Endodermal cell (in vitro differentiated cells): ENCODE measurements around the gene MT1A. TPM values are rescaled to one million over a fixed set of nuclear protein-coding genes. Genes with fewer than 3 reads are reported as not detected.

Experiments
- DNase-seq: peaks from one replicate; pipeline ENCODE4 v3.0.0-alpha.2; 2017
- H3K27ac ChIP-seq: 2 replicates; pipeline ENCODE4 v1.5.1; 2013; ENCODE audit warnings: mild to moderate bottlenecking, low read depth, low read length, moderate library complexity
- H3K27me3 ChIP-seq: 2 replicates; pipeline ENCODE4 v1.6.1; 2013; ENCODE audit warnings: mild to moderate bottlenecking, low read length, moderate library complexity; ENCODE audit not compliant: insufficient read depth, control insufficient read depth, poor library complexity, severe bottlenecking
- H3K36me3 ChIP-seq: 2 replicates; pipeline ENCODE4 v1.7.0; 2013; ENCODE audit warnings: mild to moderate bottlenecking, low read length, moderate library complexity; ENCODE audit not compliant: control insufficient read depth, insufficient read depth
- H3K4me1 ChIP-seq: one replicate; pipeline ENCODE4 v1.7.0; 2013; ENCODE audit warnings: low read length; ENCODE audit not compliant: control insufficient read depth, insufficient read depth
- H3K4me3 ChIP-seq: 2 replicates; pipeline ENCODE4 v1.5.1; 2013; ENCODE audit warnings: mild to moderate bottlenecking, low read length, moderate library complexity
- H3K9ac ChIP-seq: 2 replicates; pipeline ENCODE4 v1.6.1; 2013; ENCODE audit warnings: mild to moderate bottlenecking, low read length, moderate library complexity; ENCODE audit not compliant: poor library complexity, severe bottlenecking; ENCODE audit errors: extremely low read depth
- H3K9me3 ChIP-seq: 2 replicates; pipeline ENCODE4 v1.6.1; 2013; ENCODE audit warnings: mild to moderate bottlenecking, low read length, moderate library complexity; ENCODE audit not compliant: control insufficient read depth
- H3K27ac Mint-ChIP-seq: 2 replicates; pipeline ENCODE4 v1.8.0; 2020; ENCODE audit warnings: mixed read lengths
- H3K27me3 Mint-ChIP-seq: 2 replicates; pipeline ENCODE4 v1.8.0; 2021; ENCODE audit warnings: mild to moderate bottlenecking, mixed read lengths; ENCODE audit not compliant: insufficient read depth
- H3K36me3 Mint-ChIP-seq: 2 replicates; pipeline ENCODE4 v1.8.0; 2020; ENCODE audit warnings: low read depth, mixed read lengths
- H3K4me1 Mint-ChIP-seq: 2 replicates; pipeline ENCODE4 v1.8.0; 2020; ENCODE audit warnings: mixed read lengths
- H3K4me3 Mint-ChIP-seq: 2 replicates; pipeline ENCODE4 v1.8.0; 2020; ENCODE audit warnings: mild to moderate bottlenecking, moderate library complexity, mixed read lengths
- H3K9me3 Mint-ChIP-seq: 2 replicates; pipeline ENCODE4 v1.8.0; 2020; ENCODE audit warnings: mild to moderate bottlenecking, mixed read lengths
- WGBS, 2 experiments: methylation state at CpG; one replicate each; pipeline versions ENCODE4 v1.1.5 to v1.1.7; 2013; ENCODE audit warnings: missing lambda C conversion rate in 2 of 2, mixed read lengths in 1 of 2; ENCODE audit not compliant: insufficient coverage in 1 of 2, insufficient read length in 1 of 2; 5-methylcytosine and 5-hydroxymethylcytosine counted together
- total RNA-seq, 2 donors: library from RNA; stranded (reverse); fragmentation: NEBNext Ultra II Directional in 1 of 2; extraction: Animal tissue kit (Norgen Biotek cat#: 25700) in 1 of 2; gene quantifications; 2 replicates in 1 of 2; 3 replicates in 1 of 2; pipeline ENCODE4 v1.2.1, GENCODE V29; 2021
- TF ChIP-seq, protein P1 (sequence below): fragments of 200-600 bp; sonication (generic); conservative IDR thresholded peaks from 2 replicates; pipeline ENCODE4 v1.5.0; 2021; ENCODE audit warnings: antibody characterized with exemption, mild to moderate bottlenecking

MT1A gene
- total RNA-seq, 2 donors from 2014 or later = not detected

DNA sequence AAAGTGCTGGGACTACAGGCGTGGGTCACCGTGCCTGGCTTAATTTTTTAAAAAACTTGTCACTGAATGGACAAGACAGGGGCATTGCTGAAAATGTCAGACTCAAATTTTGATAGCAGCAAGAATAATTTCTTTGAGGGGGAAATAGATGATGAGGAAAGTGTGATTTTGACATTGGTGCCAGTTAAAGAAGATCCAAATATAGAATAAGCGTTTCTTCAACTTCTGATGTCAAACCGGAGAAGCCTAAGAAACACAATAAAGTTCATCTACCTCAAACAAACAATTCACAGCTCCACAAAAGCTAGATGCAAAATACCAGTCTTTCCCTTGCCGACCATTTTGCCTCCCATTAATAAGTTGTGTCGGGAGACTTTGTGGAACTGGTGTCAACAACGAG, 48.3 kb downstream of the MT1A start:
- Histone ChIP-seq H3K9ac (no peak overlapping the region), H3K27me3 (peaks cover 24% of the 10 kb centered on the region), H3K36me3 (no peaks in the 10 kb centered on the region), H3K9me3 (no peaks in the 10 kb centered on the region), H3K4me3 (no peak overlapping the region), H3K4me1 (no peaks in the 10 kb centered on the region), H3K27ac (no peak overlapping the region)
- Mint-ChIP-seq H3K27me3 (peaks cover 22% of the 10 kb centered on the region), H3K36me3 (no peaks in the 10 kb centered on the region), H3K4me1 (peaks cover 3% of the 10 kb centered on the region), H3K9me3 (peaks cover 14% of the 10 kb centered on the region), H3K27ac (no peak overlapping the region), H3K4me3 (no peak overlapping the region)
- no peak for DNase-seq
- WGBS, 2 experiments = 92 to 93% methylated on average over 7 of the region's 7 CpGs
- TF ChIP-seq, protein P1, sequence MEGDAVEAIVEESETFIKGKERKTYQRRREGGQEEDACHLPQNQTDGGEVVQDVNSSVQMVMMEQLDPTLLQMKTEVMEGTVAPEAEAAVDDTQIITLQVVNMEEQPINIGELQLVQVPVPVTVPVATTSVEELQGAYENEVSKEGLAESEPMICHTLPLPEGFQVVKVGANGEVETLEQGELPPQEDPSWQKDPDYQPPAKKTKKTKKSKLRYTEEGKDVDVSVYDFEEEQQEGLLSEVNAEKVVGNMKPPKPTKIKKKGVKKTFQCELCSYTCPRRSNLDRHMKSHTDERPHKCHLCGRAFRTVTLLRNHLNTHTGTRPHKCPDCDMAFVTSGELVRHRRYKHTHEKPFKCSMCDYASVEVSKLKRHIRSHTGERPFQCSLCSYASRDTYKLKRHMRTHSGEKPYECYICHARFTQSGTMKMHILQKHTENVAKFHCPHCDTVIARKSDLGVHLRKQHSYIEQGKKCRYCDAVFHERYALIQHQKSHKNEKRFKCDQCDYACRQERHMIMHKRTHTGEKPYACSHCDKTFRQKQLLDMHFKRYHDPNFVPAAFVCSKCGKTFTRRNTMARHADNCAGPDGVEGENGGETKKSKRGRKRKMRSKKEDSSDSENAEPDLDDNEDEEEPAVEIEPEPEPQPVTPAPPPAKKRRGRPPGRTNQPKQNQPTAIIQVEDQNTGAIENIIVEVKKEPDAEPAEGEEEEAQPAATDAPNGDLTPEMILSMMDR = no peak

DNA sequence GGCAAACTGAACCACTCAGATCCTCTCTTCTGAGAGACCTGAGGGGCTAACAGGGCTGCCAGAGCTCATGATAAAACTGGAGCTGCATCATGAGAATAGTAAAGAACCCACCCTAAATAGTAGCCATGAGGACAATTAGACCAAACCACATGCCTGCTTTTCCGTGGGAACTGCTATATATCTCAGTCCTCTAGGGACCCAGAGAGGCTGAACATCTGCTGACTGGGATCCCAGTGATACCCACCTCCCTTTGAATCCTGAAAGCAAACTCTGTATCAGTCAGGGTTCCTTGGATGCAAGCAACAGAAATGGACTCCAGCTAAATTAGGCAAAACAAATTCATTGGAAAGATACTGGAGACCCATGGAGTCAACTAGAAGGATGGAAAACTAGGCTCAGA, 50.3 kb downstream of the MT1A start:
- TF ChIP-seq, protein P1 = peak; percentile 25
- Histone ChIP-seq H3K4me3 (no peak overlapping the region), H3K9me3 (no peaks in the 10 kb centered on the region), H3K36me3 (no peaks in the 10 kb centered on the region), H3K4me1 (no peaks in the 10 kb centered on the region), H3K27me3 (peaks cover 5% of the 10 kb centered on the region), H3K9ac (no peak overlapping the region), H3K27ac (no peak overlapping the region)
- H3K4me1 Mint-ChIP-seq = no peaks in the 10 kb centered on the region
- DNase-seq = no peak
- WGBS, 2 experiments = 57 to 62% methylated on average over 1 of the region's 1 CpG
- H3K27me3 Mint-ChIP-seq = peaks cover 6% of the 10 kb centered on the region
- no peak overlapping the region for H3K27ac Mint-ChIP-seq
- H3K36me3 Mint-ChIP-seq = no peaks in the 10 kb centered on the region
- H3K9me3 Mint-ChIP-seq = peaks cover 14% of the 10 kb centered on the region
- H3K4me3 Mint-ChIP-seq = no peak overlapping the region

DNA sequence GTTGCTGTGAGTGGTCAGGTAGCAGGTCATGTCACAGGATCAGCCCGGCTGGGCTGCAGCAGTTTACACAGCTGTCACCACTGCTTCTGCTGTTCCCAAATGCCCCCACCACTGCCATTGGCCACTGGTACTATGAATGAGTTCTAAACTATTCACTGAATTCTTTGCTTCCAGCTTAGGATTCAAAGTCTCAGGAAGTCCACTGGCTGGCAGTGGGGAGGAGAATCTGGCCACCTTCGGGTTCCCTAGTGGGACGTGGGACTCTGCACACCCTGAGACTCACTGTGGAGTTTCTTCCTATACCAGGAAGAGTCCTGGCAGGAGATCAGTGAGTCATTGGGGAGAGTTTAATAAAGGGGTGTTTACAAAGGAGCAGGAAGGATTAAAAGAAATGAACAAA, 50.7 kb downstream of the MT1A start:
- H3K9me3 ChIP-seq = no peaks in the 10 kb centered on the region
- peaks cover 4% of the 10 kb centered on the region for H3K27me3 ChIP-seq
- WGBS, 2 experiments = 73 to 78% methylated on average over 3 of the region's 3 CpGs
- no peaks in the 10 kb centered on the region for H3K36me3 ChIP-seq
- H3K27me3 Mint-ChIP-seq = peaks cover 5% of the 10 kb centered on the region
- no peak overlapping the region for H3K27ac ChIP-seq
- H3K36me3 Mint-ChIP-seq = no peaks in the 10 kb centered on the region
- H3K4me1 Mint-ChIP-seq = no peaks in the 10 kb centered on the region
- H3K4me3 ChIP-seq = no peak overlapping the region
- no peaks in the 10 kb centered on the region for H3K4me1 ChIP-seq
- H3K4me3 Mint-ChIP-seq = no peak overlapping the region
- H3K9ac ChIP-seq = no peak overlapping the region
- peaks cover 14% of the 10 kb centered on the region for H3K9me3 Mint-ChIP-seq
- H3K27ac Mint-ChIP-seq = no peak overlapping the region
- no peak for DNase-seq
- TF ChIP-seq, protein P1 = no peak

Other genes starting within 250 kb of the MT1A start
- gene AMFR, start 213.1 kb upstream of the MT1A start, total RNA-seq = 10 to 100 TPM; 77.0 to 81.6 TPM
- 100 to 1,000 TPM; 177 to 185 TPM for gene NUDT21, start 187.3 kb upstream of the MT1A start, total RNA-seq
- gene OGFOD1, start 187.1 kb upstream of the MT1A start, total RNA-seq = 10 to 100 TPM; 54.3 to 55.1 TPM
- gene BBS2, start 118.6 kb upstream of the MT1A start, total RNA-seq = 10 to 100 TPM; 35.3 to 52.6 TPM
- not detected for gene MT4, start 73.6 kb upstream of the MT1A start, total RNA-seq
- gene MT3, start 49.1 kb upstream of the MT1A start, total RNA-seq = not detected
- gene MT2A, start 30.1 kb upstream of the MT1A start, total RNA-seq = 1 to 10 TPM in 1 of 2 donors, not detected in 1; 6.8 TPM
- gene MT1E, start 12.9 kb upstream of the MT1A start, total RNA-seq = 1 to 10 TPM in 1 of 2 donors, not detected in 1; 5.5 TPM
- not detected for gene MT1M, start 6.0 kb upstream of the MT1A start, total RNA-seq
- gene MT1B, start 13.2 kb downstream of the MT1A start, total RNA-seq = not detected
- gene MT1F, start 19.3 kb downstream of the MT1A start, total RNA-seq = 1 to 10 TPM in 1 of 2 donors, not detected in 1; 3.4 TPM
- gene MT1G, start 29.4 kb downstream of the MT1A start, total RNA-seq = 1 to 10 TPM in 1 of 2 donors, not detected in 1; 7.8 TPM
- gene MT1H, start 31.1 kb downstream of the MT1A start, total RNA-seq = 1 to 10 TPM in 1 of 2 donors, not detected in 1; 1.6 TPM
- 1 to 10 TPM; 1.5 to 8.8 TPM for gene MT1X, start 43.8 kb downstream of the MT1A start, total RNA-seq
- 100 to 1,000 TPM; 146 to 149 TPM for gene NUP93, start 91.5 kb downstream of the MT1A start, total RNA-seq
- not detected for gene SLC12A3, start 226.5 kb downstream of the MT1A start, total RNA-seq